ENCODE data around the gene TMEM132D.
"Not testable (repeated sequence)": the region's sequence is repeated elsewhere in the genome, so short reads cannot be mapped to it uniquely, and the experiment has no call there.

The TMEM132D gene

DNA sequence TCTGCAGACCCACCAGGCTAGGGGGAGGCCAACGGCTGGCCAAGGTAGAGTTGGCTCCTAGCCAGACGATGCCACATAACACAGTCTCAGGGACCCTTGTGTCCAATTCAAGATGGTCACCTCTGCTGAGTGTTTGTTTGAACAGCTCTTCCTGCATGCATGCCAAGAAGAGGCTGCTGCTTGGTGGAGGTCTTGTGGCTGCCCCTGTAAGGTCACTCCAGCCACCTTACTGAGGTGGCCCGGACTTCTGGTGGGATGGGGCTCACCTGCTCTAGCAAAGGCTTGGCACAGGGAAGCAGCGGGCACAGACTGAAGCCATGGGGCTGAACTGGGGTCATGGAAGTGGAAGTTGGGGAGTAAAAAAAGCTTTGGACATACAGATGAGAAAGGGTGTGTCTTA lies 840.2 kb downstream of the TMEM132D start:
- no peaks in the 10 kb centered on the region for H3K27me3 ChIP-seq (ENCODE audit: control insufficient read depth in 1 of 2, insufficient read depth in 2 of 2, low read length in 2 of 2)
- no peak overlapping the region for H3K4me3 ChIP-seq (ENCODE audit: low read length in 2 of 2)
- H3K36me3 ChIP-seq (ENCODE audit: control insufficient read depth in 2 of 2, insufficient read depth in 2 of 2, low read length in 2 of 2): no peaks in the 10 kb centered on the region
- H3K9me3 ChIP-seq (ENCODE audit: control insufficient read depth in 2 of 2, low read length in 2 of 2): peaks cover 0 to 3% of the 10 kb centered on the region in 2 donors
- H3K27ac ChIP-seq (ENCODE audit: low read length): no peak overlapping the region
- no peak overlapping the region for H3K9ac ChIP-seq (ENCODE audit: low read length in 2 of 2)
- H3K4me1 ChIP-seq (ENCODE audit: control insufficient read depth, insufficient read depth, low read length): no peaks in the 10 kb centered on the region

DNA sequence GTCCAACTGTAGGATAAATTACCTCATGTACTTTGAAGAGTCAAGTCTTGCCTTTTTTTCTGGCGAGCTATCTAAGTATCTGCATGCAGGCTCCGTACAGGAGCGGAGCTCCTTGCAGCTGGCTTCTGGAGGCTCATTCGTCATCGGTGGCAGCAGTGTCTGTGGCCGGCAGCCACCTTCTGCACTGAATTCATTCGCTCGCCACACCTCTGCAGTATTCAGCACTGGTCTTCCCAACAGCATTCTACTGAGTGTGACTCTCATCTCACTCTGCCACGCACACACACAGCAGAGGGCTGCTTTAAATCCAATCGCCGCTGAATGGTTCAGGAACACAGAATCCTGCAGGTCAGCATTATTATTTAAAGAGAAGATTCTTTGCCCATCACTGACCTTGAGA lies 850.6 kb downstream of the TMEM132D start:
- H3K4me1 ChIP-seq (ENCODE audit: control insufficient read depth, insufficient read depth, low read length): no peaks in the 10 kb centered on the region
- H3K4me3 ChIP-seq (ENCODE audit: low read length in 2 of 2): no peak overlapping the region
- no peak overlapping the region for H3K27ac ChIP-seq (ENCODE audit: low read length)
- no peaks in the 10 kb centered on the region for H3K36me3 ChIP-seq (ENCODE audit: control insufficient read depth in 2 of 2, insufficient read depth in 2 of 2, low read length in 2 of 2)
- H3K9ac ChIP-seq (ENCODE audit: low read length in 2 of 2): no peak overlapping the region
- peaks cover 0 to 8% of the 10 kb centered on the region in 2 donors for H3K9me3 ChIP-seq (ENCODE audit: control insufficient read depth in 2 of 2, low read length in 2 of 2)
- peaks cover 0 to 2% of the 10 kb centered on the region in 2 donors for H3K27me3 ChIP-seq (ENCODE audit: control insufficient read depth in 1 of 2, insufficient read depth in 2 of 2, low read length in 2 of 2)

DNA sequence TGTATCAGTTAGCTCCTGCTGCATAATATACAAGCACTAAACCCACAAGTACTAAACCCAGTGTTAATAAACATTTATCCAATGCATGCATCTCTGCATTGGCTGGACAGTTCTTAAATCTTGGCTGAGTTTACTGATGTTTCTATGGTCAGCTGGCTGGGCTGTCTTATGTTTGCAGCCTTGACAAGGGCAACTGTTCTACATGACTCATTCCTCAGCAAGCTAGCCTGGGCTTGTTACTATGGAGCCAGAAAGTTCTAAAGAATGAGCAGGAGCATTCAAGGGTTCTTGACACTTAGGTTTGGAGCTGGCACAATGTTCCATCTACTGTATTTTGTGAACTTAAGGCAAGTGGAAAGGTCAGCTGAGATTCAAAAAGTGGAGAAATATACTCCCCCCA lies 851.5 kb downstream of the TMEM132D start:
- Histone ChIP-seq H3K27me3 (ENCODE audit: control insufficient read depth in 1 of 2, insufficient read depth in 2 of 2, low read length in 2 of 2) (peaks cover 0 to 2% of the 10 kb centered on the region in 2 donors), H3K36me3 (ENCODE audit: control insufficient read depth in 2 of 2, insufficient read depth in 2 of 2, low read length in 2 of 2) (no peaks in the 10 kb centered on the region), H3K9ac (ENCODE audit: low read length in 2 of 2) (no peak overlapping the region), H3K9me3 (ENCODE audit: control insufficient read depth in 2 of 2, low read length in 2 of 2) (peaks cover 0 to 8% of the 10 kb centered on the region in 2 donors), H3K27ac (ENCODE audit: low read length) (no peak overlapping the region), H3K4me3 (ENCODE audit: low read length in 2 of 2) (no peak overlapping the region), H3K4me1 (ENCODE audit: control insufficient read depth, insufficient read depth, low read length) (no peaks in the 10 kb centered on the region)

DNA sequence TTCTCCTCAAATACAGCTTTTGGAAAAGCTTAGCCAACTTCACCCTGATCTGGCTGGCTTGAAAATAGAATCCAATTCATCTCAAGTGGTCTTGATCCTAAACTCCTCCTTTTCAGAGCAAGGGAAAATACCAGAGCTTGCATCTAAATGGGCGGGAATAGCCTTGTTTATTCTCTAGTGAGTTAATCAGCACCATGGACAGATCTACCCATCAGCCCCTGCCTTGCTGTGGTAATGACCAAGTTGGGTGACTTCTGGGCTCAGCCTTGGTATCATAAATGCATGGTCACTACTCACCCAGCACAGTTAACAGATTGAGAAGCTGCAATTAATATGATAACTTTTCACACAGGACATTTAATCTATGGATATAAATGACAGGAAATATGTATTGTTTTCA lies 853.9 kb downstream of the TMEM132D start:
- Histone ChIP-seq H3K27ac (ENCODE audit: low read length) (no peak overlapping the region), H3K4me3 (ENCODE audit: low read length in 2 of 2) (no peak overlapping the region), H3K4me1 (ENCODE audit: control insufficient read depth, insufficient read depth, low read length) (no peaks in the 10 kb centered on the region), H3K36me3 (ENCODE audit: control insufficient read depth in 2 of 2, insufficient read depth in 2 of 2, low read length in 2 of 2) (no peaks in the 10 kb centered on the region), H3K27me3 (ENCODE audit: control insufficient read depth in 1 of 2, insufficient read depth in 2 of 2, low read length in 2 of 2) (no peaks in the 10 kb centered on the region), H3K9ac (ENCODE audit: low read length in 2 of 2) (no peak overlapping the region), H3K9me3 (ENCODE audit: control insufficient read depth in 2 of 2, low read length in 2 of 2) (peaks cover 0 to 8% of the 10 kb centered on the region in 2 donors)

DNA sequence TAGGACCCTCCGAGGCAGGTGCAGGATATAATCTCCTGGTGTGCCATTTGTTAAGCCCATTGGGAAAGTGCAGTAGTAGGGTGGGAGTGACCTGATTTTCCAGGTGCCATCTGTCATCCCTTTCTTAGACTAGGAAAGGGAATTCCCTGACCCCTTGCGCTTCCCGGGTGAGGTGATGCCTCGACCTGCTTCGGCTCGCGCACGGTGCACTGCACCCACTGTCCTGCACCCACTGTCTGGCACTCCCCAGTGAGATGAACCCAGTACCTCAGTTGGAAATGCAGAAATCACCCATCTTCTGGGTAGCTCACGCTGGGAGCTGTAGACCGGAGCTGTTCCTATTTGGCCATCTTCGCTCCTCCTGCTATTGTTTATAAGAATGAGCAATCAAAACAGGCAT lies 860.5 kb downstream of the TMEM132D start:
- not testable (repeated sequence) for H3K9ac ChIP-seq (ENCODE audit: low read length in 2 of 2); H3K4me1 ChIP-seq (ENCODE audit: control insufficient read depth, insufficient read depth, low read length); H3K27me3 ChIP-seq (ENCODE audit: control insufficient read depth in 1 of 2, insufficient read depth in 2 of 2, low read length in 2 of 2); H3K9me3 ChIP-seq (ENCODE audit: control insufficient read depth in 2 of 2, low read length in 2 of 2); H3K27ac ChIP-seq (ENCODE audit: low read length); H3K4me3 ChIP-seq (ENCODE audit: low read length in 2 of 2); H3K36me3 ChIP-seq (ENCODE audit: control insufficient read depth in 2 of 2, insufficient read depth in 2 of 2, low read length in 2 of 2)

DNA sequence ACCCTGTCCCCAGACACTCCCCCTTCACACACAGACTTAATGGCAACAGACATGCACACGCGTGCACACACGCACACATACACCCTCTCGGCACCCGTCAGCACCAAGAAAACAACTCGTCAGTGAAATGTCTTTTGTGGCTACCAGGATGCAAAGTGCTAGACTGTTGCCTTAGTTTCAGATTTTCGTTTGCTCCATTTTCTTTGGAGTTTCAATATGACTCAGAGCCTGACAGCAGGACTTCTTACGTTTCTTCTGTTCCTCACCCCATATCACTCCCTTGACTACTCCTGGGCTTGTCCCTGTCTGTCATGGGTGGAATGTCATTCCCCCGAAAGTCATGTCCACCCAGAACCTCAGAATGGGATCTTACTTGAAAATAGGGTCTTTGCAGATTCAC lies 867.7 kb downstream of the TMEM132D start:
- H3K4me1 ChIP-seq (ENCODE audit: control insufficient read depth, insufficient read depth, low read length): no peaks in the 10 kb centered on the region
- no peak overlapping the region for H3K27ac ChIP-seq (ENCODE audit: low read length)
- H3K4me3 ChIP-seq (ENCODE audit: low read length in 2 of 2): no peak overlapping the region
- peaks cover 0 to 5% of the 10 kb centered on the region in 2 donors for H3K27me3 ChIP-seq (ENCODE audit: control insufficient read depth in 1 of 2, insufficient read depth in 2 of 2, low read length in 2 of 2)
- no peaks in the 10 kb centered on the region for H3K36me3 ChIP-seq (ENCODE audit: control insufficient read depth in 2 of 2, insufficient read depth in 2 of 2, low read length in 2 of 2)
- H3K9ac ChIP-seq (ENCODE audit: low read length in 2 of 2): no peak overlapping the region
- no peaks in the 10 kb centered on the region for H3K9me3 ChIP-seq (ENCODE audit: control insufficient read depth in 2 of 2, low read length in 2 of 2)

DNA sequence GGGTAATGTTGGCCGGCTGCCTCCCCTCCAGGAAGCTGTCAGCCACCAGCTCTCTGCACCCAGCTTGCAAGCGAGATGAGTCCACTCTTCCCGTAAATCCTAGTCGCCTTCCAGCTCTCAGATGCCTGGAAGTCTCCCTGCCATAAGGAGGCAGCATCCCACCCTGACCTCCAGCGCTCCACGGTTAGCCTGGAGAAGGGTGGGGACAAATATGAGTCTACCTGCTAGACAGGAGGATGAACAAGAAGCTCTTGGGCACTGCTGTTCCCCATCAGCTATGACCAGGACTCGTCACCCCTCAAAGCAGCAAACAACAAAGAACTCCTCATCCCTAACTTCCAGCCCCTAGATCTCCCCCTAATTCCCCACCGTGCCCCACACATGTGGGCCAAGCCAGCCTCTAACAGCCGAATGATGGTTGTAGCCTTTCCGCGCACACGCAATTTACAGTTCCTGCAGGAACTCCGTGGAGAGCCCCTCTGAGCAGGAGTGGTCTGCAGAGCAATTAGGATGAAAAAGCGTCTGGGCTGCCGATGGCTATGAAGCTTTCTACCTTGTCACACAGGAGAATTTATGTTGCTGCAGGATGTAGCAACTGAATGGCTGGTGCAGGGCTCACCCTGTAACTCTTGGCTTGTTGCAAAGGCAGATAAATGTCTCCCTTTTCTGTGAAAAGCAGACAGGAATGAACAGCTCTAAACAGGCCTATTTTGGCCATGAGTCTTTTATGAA lies 869.1 kb downstream of the TMEM132D start:
- peaks cover 0 to 5% of the 10 kb centered on the region in 2 donors for H3K27me3 ChIP-seq (ENCODE audit: control insufficient read depth in 1 of 2, insufficient read depth in 2 of 2, low read length in 2 of 2)
- no peak overlapping the region for H3K4me3 ChIP-seq (ENCODE audit: low read length in 2 of 2)
- H3K36me3 ChIP-seq (ENCODE audit: control insufficient read depth in 2 of 2, insufficient read depth in 2 of 2, low read length in 2 of 2): no peaks in the 10 kb centered on the region
- H3K4me1 ChIP-seq (ENCODE audit: control insufficient read depth, insufficient read depth, low read length): no peaks in the 10 kb centered on the region
- H3K9me3 ChIP-seq (ENCODE audit: control insufficient read depth in 2 of 2, low read length in 2 of 2): no peaks in the 10 kb centered on the region
- no peak overlapping the region for H3K9ac ChIP-seq (ENCODE audit: low read length in 2 of 2)
- no peak overlapping the region for H3K27ac ChIP-seq (ENCODE audit: low read length)

DNA sequence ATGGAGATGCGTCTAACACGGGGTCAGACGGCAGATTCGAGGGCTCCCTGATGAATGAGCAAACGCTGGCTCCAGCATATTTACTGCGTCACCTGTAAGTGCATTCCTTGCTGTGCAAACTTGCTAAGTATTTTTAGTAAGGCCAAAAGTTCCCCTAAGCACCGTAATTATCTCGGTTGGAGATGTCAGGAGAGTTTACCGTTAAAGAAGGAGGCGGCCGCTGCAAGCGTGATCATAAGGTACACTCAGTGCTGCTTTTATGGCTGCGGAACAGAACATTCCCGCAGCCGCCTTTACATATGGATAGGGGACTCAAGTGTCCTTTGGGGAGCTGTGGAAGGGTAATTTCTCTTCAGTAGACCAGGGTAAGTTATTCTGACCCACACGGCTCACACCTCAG lies 875.0 kb downstream of the TMEM132D start:
- Histone ChIP-seq H3K36me3 (ENCODE audit: control insufficient read depth in 2 of 2, insufficient read depth in 2 of 2, low read length in 2 of 2) (no peaks in the 10 kb centered on the region), H3K27me3 (ENCODE audit: control insufficient read depth in 1 of 2, insufficient read depth in 2 of 2, low read length in 2 of 2) (peaks cover 0 to 5% of the 10 kb centered on the region in 2 donors), H3K4me3 (ENCODE audit: low read length in 2 of 2) (no peak overlapping the region), H3K9me3 (ENCODE audit: control insufficient read depth in 2 of 2, low read length in 2 of 2) (peaks cover 0 to 3% of the 10 kb centered on the region in 2 donors), H3K27ac (ENCODE audit: low read length) (no peak overlapping the region), H3K4me1 (ENCODE audit: control insufficient read depth, insufficient read depth, low read length) (no peaks in the 10 kb centered on the region), H3K9ac (ENCODE audit: low read length in 2 of 2) (no peak overlapping the region)

DNA sequence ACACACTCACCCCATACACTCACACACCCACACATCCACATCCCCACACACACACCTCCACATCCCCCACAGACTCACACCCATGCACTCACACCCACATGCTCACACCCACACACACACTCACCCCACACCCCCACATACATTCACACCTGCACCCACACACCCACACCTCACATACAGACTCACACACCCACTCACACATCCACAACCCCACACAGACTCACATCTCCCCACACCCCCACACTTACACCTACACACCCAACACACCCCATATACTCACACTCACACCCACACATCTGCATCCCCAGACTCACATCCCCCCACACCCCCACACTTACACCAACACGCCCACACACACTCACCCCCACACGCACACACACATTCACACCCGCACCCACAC lies 878.8 kb downstream of the TMEM132D start:
- Histone ChIP-seq H3K4me3 (ENCODE audit: low read length in 2 of 2) (no peak overlapping the region), H3K9me3 (ENCODE audit: control insufficient read depth in 2 of 2, low read length in 2 of 2) (peaks cover 0 to 3% of the 10 kb centered on the region in 2 donors), H3K36me3 (ENCODE audit: control insufficient read depth in 2 of 2, insufficient read depth in 2 of 2, low read length in 2 of 2) (no peaks in the 10 kb centered on the region), H3K27ac (ENCODE audit: low read length) (no peak overlapping the region), H3K4me1 (ENCODE audit: control insufficient read depth, insufficient read depth, low read length) (no peaks in the 10 kb centered on the region), H3K9ac (ENCODE audit: low read length in 2 of 2) (no peak overlapping the region), H3K27me3 (ENCODE audit: control insufficient read depth in 1 of 2, insufficient read depth in 2 of 2, low read length in 2 of 2) (no peaks in the 10 kb centered on the region)
